HCT116 (cell line): ENCODE results near the gene MSMO1. TPM values are rescaled to one million over a fixed set of nuclear protein-coding genes. Genes with fewer than 3 reads are reported as not detected.

Source experiments
- ATAC-seq: fragments of 200-7000 bp; cut with Tn5 transposase; 2 replicates; pipeline ENCODE4 v1.9.1; 2020; ENCODE audit warnings: mild to moderate bottlenecking, moderate library complexity
- BruUV-seq: library from RNA; stranded (reverse); fragments of 400-500 nt; replicated peaks from 2 replicates; lab custom pipeline; 2021; lab: Mats Ljungman, UMichigan
- CTCF ChIA-PET: fragments of 300-600 bp; sonication (Branson Sonifier 250); formaldehyde crosslinking; loops from one replicate; lab custom pipeline; 2021; ENCODE audit warnings: antibody characterized with exemption; lab: Charles Lee
- POLR2A ChIA-PET: fragments of 300-600, 350-600 bp; sonication (Branson Sonifier 250); formaldehyde crosslinking; loops from one replicate; lab custom pipeline; 2021; ENCODE audit warnings: antibody characterized with exemption; lab: Charles Lee
- RAD21 ChIA-PET, 2 experiments: fragments of 300-600 bp; sonication (Branson Sonifier 250); formaldehyde crosslinking; loops; one replicate each; lab custom pipeline; 2023; ENCODE audit warnings: low total read pairs in 2 of 2; ENCODE audit not compliant: uncharacterized antibody in 2 of 2, unreplicated experiment in 2 of 2, low non-redundant PET in 1 of 2; lab: Charles Lee
- DNase-seq: peaks from one replicate; pipeline ENCODE4 v3.0.0-alpha.2; 2010; ENCODE audit warnings: low read depth, low spot score
- H2AFZ ChIP-seq: fragments of 200-600 bp; shearing (Covaris generic), sonication (generic); 2 replicates; pipeline ENCODE4 v1.6.1; 2017; ENCODE audit warnings: low read depth, mixed run types, mixed read lengths, antibody characterized with exemption, low read length; ENCODE audit not compliant: poor library complexity, severe bottlenecking
- H3K27ac ChIP-seq: 2 replicates; pipeline ENCODE4 v1.5.1; 2012; ENCODE audit warnings: low read depth, low read length
- H3K27me3 ChIP-seq: fragments of 200-600 bp; sonication (generic); 2 replicates; pipeline ENCODE4 v1.6.1; 2016; ENCODE audit warnings: mixed run types, low read length, mixed read lengths; ENCODE audit not compliant: insufficient read depth
- H3K36me3 ChIP-seq, 2 experiments: fragments of 200-500 bp in 1 of 2; fragments of 200-600 bp in 1 of 2; sonication (Bioruptor generic) in 1 of 2; sonication (generic) in 1 of 2; 2 replicates each; pipeline versions ENCODE4 v1.5.1 to v1.6.1; 2014 to 2016; ENCODE audit warnings: low read length in 2 of 2, inconsistent platforms in 1 of 2, mixed read lengths in 1 of 2, mixed run types in 1 of 2; ENCODE audit not compliant: insufficient read depth in 2 of 2, control insufficient read depth in 1 of 2
- H3K4me1 ChIP-seq, 2 experiments: fragments of 200-600 bp in 1 of 2; sonication (generic) in 1 of 2; 2 replicates each; pipeline versions ENCODE4 v1.5.1 to v1.6.1; 2012 to 2017; ENCODE audit warnings: low read length in 2 of 2, inconsistent platforms in 1 of 2, mild to moderate bottlenecking in 1 of 2, mixed read lengths in 1 of 2, mixed run types in 1 of 2, moderate library complexity in 1 of 2; ENCODE audit not compliant: insufficient read depth in 2 of 2, control insufficient read depth in 1 of 2
- H3K4me2 ChIP-seq: fragments of 200-600 bp; sonication (generic); 2 replicates; pipeline ENCODE4 v1.6.1; 2017; ENCODE audit warnings: mixed run types, low read length, mixed read lengths
- H3K4me3 ChIP-seq, 2 experiments: fragments of 200-600 bp in 1 of 2; sonication (generic) in 1 of 2; replicated peaks in 1 of 2; 2 replicates each; pipeline ENCODE4 v1.5.1; 2011 to 2016; ENCODE audit warnings: low read length in 2 of 2, control low read depth in 1 of 2, low read depth in 1 of 2, mild to moderate bottlenecking in 1 of 2, mixed read lengths in 1 of 2, mixed run types in 1 of 2
- H3K79me2 ChIP-seq: fragments of 200-600 bp; sonication (generic); 2 replicates; pipeline ENCODE4 v1.6.1; 2017; ENCODE audit warnings: mild to moderate bottlenecking, mixed run types, low read length, moderate library complexity, mixed read lengths; ENCODE audit not compliant: insufficient read depth
- H3K9ac ChIP-seq: fragments of 200-600 bp; sonication (generic); 2 replicates; pipeline ENCODE4 v1.6.1; 2016; ENCODE audit warnings: low read length, mixed read lengths
- H3K9me2 ChIP-seq: fragments of 200-600 bp; sonication (generic), shearing (Covaris generic); 2 replicates; pipeline ENCODE4 v1.6.1; 2017; ENCODE audit warnings: mixed run types, mild to moderate bottlenecking, moderate library complexity; ENCODE audit not compliant: insufficient read depth
- H3K9me3 ChIP-seq, 2 experiments: fragments of 200-500 bp in 1 of 2; fragments of 200-600 bp in 1 of 2; sonication (Bioruptor generic) in 1 of 2; sonication (generic) in 1 of 2; 2 replicates each; pipeline ENCODE4 v1.6.1; 2014 to 2017; ENCODE audit warnings: low read length in 2 of 2, mixed read lengths in 2 of 2, inconsistent platforms in 1 of 2, low read depth in 1 of 2, mild to moderate bottlenecking in 1 of 2, mixed run types in 1 of 2, moderate library complexity in 1 of 2; ENCODE audit not compliant: control insufficient read depth in 1 of 2, insufficient read depth in 1 of 2
- H4K20me1 ChIP-seq: fragments of 200-600 bp; sonication (generic), shearing (Covaris generic); 2 replicates; pipeline ENCODE4 v1.6.1; 2017; ENCODE audit warnings: mixed run types, mild to moderate bottlenecking, moderate library complexity; ENCODE audit not compliant: insufficient read depth
- CBX3 ChIP-seq: IDR thresholded peaks from 2 replicates; pipeline ENCODE4 v1.6.1; 2012; ENCODE audit warnings: low read depth
- CEBPB ChIP-seq: IDR thresholded peaks from 2 replicates; pipeline ENCODE4 v1.6.1; 2012; ENCODE audit warnings: low read depth
- EGR1 ChIP-seq: IDR thresholded peaks from 2 replicates; pipeline ENCODE4 v1.6.1; 2012; ENCODE audit warnings: low read depth
- ELF1 ChIP-seq: IDR thresholded peaks from 2 replicates; pipeline ENCODE4 v1.6.1; 2012; ENCODE audit warnings: low read depth, borderline replicate concordance
- EZH2 ChIP-seq: fragments of 200-600 bp; sonication (generic); IDR thresholded peaks from 2 replicates; pipeline ENCODE4 v1.6.1; 2017; ENCODE audit warnings: antibody characterized with exemption, mixed run types
- EZH2phosphoT487 ChIP-seq: fragments of 200-600 bp; IDR thresholded peaks from 2 replicates; pipeline ENCODE4 v1.6.1; 2018; ENCODE audit warnings: antibody characterized with exemption, borderline replicate concordance
- FOSL1 ChIP-seq: IDR thresholded peaks from 2 replicates; pipeline ENCODE4 v1.6.1; 2012; ENCODE audit warnings: low read depth
- JUND ChIP-seq: IDR thresholded peaks from 2 replicates; pipeline ENCODE4 v1.6.1; 2012
- POLR2A ChIP-seq: IDR thresholded peaks from 2 replicates; pipeline ENCODE4 v1.7.0; 2011; ENCODE audit warnings: borderline replicate concordance; ENCODE audit not compliant: insufficient read depth, insufficient read length; ENCODE audit errors: extremely low read depth
- RAD21 ChIP-seq: IDR thresholded peaks from 2 replicates; pipeline ENCODE4 v1.6.1; 2012; ENCODE audit warnings: low read depth, mild to moderate bottlenecking
- SIN3A ChIP-seq: IDR thresholded peaks from 2 replicates; pipeline ENCODE4 v1.6.1; 2012; ENCODE audit warnings: low read depth
- SRF ChIP-seq: IDR thresholded peaks from 2 replicates; pipeline ENCODE4 v1.6.1; 2012; ENCODE audit warnings: low read depth
- TCF7L2 ChIP-seq: IDR thresholded peaks from 2 replicates; pipeline ENCODE4 v1.7.0; 2011; ENCODE audit warnings: borderline replicate concordance, inconsistent platforms; ENCODE audit not compliant: insufficient read depth, insufficient read length; ENCODE audit errors: extremely low read depth
- YY1 ChIP-seq: IDR thresholded peaks from 2 replicates; pipeline ENCODE4 v1.6.1; 2011; ENCODE audit warnings: low read length, low read depth, moderate library complexity, mild to moderate bottlenecking; ENCODE audit not compliant: insufficient replicate concordance; ENCODE audit errors: extremely low read depth
- ZFX ChIP-seq: fragments of 450-650 bp; IDR thresholded peaks from 2 replicates; pipeline ENCODE4 v1.6.1; 2017
- ZNF274 ChIP-seq: fragments of 200-500 bp; sonication (Bioruptor generic); IDR thresholded peaks from 2 replicates; pipeline ENCODE4 v1.6.1; 2014; ENCODE audit warnings: mild to moderate bottlenecking, low read depth, low read length, inconsistent platforms
- intact Hi-C: fragments of 100-400 bp; cut with micrococcal nuclease; formaldehyde crosslinking; loops from 2 replicates; pipeline ENCODE4 v1.10.0; 2022
- total RNA-seq: library from RNA; stranded (reverse); gene quantifications from one replicate; pipeline ENCODE4 v1.2.1, GENCODE V29; 2021; ENCODE audit not compliant: unreplicated experiment
- TF ChIP-seq, protein P1 (sequence below): IDR thresholded peaks from 2 replicates; pipeline ENCODE4 v1.6.1; 2012
- TF ChIP-seq, protein P2 (sequence below): IDR thresholded peaks from 2 replicates; pipeline ENCODE4 v1.6.1; 2012
- TF ChIP-seq, protein P3 (sequence below): IDR thresholded peaks from 2 replicates; pipeline ENCODE4 v1.6.1; 2012; ENCODE audit warnings: low read depth

Gene MSMO1
- total RNA-seq, 1 experiment from 2014 or later: 54.5 TPM

DNA sequence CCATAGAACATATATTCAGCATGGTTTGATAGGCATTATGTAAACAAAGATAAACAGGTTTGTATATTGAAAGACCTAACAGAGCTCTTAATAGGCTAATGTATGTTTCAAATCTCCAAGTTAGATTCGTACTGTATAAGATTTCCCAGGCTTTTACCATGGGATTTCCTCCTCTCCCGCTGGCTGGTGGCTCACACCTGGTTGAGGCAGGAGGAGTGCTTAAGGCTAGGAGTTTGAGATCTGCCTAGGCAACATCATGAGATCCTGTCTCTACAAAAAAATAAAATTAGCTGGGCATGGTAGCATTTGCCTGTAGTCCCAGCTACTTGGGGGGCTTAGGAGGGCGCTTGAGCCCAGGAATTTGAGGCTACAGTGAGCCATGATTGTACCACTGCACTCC, 56.7 kb downstream of the MSMO1 start:
- DNase-seq (no peak), ATAC-seq (no peak)
- intact Hi-C loops: no loop called here
- Histone ChIP-seq H2AFZ (no peak overlapping the region), H3K9me3 (no peaks in the 10 kb centered on the region), H3K36me3 (no peaks in the 10 kb centered on the region), H3K27me3 (no peaks in the 10 kb centered on the region), H3K79me2 (no peaks in the 10 kb centered on the region), H3K4me1 (peaks cover 3 to 19% of the 10 kb centered on the region in 2 experiments; a peak in 3 of 4 replicates), H3K4me3 (no peak overlapping the region), H3K4me2 (no peak overlapping the region; the same call in 1 of the 2 replicates), H3K27ac (no peak overlapping the region), H3K9ac (no peak overlapping the region), H3K9me2 (no peaks in the 10 kb centered on the region), H4K20me1 (no peaks in the 10 kb centered on the region)
- TF ChIP-seq TCF7L2: no peak
- TF ChIP-seq, protein P1, sequence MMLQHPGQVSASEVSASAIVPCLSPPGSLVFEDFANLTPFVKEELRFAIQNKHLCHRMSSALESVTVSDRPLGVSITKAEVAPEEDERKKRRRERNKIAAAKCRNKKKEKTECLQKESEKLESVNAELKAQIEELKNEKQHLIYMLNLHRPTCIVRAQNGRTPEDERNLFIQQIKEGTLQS: no peak
- TF ChIP-seq POLR2A: no peak
- TF ChIP-seq CEBPB: no peak
- no peak for TF ChIP-seq SRF
- TF ChIP-seq YY1: no peak
- no peak for TF ChIP-seq RAD21
- TF ChIP-seq SIN3A: no peak
- TF ChIP-seq, protein P2, sequence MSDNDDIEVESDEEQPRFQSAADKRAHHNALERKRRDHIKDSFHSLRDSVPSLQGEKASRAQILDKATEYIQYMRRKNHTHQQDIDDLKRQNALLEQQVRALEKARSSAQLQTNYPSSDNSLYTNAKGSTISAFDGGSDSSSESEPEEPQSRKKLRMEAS: no peak
- no peak for TF ChIP-seq ZNF274
- no peak for TF ChIP-seq FOSL1
- no peak for TF ChIP-seq CBX3
- no peak for TF ChIP-seq EZH2
- TF ChIP-seq, protein P3, sequence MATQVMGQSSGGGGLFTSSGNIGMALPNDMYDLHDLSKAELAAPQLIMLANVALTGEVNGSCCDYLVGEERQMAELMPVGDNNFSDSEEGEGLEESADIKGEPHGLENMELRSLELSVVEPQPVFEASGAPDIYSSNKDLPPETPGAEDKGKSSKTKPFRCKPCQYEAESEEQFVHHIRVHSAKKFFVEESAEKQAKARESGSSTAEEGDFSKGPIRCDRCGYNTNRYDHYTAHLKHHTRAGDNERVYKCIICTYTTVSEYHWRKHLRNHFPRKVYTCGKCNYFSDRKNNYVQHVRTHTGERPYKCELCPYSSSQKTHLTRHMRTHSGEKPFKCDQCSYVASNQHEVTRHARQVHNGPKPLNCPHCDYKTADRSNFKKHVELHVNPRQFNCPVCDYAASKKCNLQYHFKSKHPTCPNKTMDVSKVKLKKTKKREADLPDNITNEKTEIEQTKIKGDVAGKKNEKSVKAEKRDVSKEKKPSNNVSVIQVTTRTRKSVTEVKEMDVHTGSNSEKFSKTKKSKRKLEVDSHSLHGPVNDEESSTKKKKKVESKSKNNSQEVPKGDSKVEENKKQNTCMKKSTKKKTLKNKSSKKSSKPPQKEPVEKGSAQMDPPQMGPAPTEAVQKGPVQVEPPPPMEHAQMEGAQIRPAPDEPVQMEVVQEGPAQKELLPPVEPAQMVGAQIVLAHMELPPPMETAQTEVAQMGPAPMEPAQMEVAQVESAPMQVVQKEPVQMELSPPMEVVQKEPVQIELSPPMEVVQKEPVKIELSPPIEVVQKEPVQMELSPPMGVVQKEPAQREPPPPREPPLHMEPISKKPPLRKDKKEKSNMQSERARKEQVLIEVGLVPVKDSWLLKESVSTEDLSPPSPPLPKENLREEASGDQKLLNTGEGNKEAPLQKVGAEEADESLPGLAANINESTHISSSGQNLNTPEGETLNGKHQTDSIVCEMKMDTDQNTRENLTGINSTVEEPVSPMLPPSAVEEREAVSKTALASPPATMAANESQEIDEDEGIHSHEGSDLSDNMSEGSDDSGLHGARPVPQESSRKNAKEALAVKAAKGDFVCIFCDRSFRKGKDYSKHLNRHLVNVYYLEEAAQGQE: no peak
- TF ChIP-seq ZFX: no peak
- no peak for TF ChIP-seq ELF1
- no peak for TF ChIP-seq EZH2phosphoT487
- TF ChIP-seq JUND: no peak
- TF ChIP-seq EGR1: no peak
- ChIA-PET CTCF (interaction anchor here (1.7 kb wide), 1 partner anchor 9 kb away, joined by 6 read pairs; no protein-coding TSS in a partner anchor), POLR2A (no interaction called here), RAD21 (no interaction called here)
- no TSS peak for BruUV-seq
